Muscle layer of colon (tissue), 2 donors: ENCODE measurements around the gene TDRD10.

Experiments used
- H3K27ac ChIP-seq: one replicate; pipeline ENCODE4 v1.7.0; 2013; ENCODE audit warnings: low read depth, mild to moderate bottlenecking, low read length, moderate library complexity
- H3K27me3 ChIP-seq, 2 donors: one replicate each; pipeline ENCODE4 v1.7.0; 2013; ENCODE audit warnings: low read length in 2 of 2, mild to moderate bottlenecking in 2 of 2; ENCODE audit not compliant: insufficient read depth in 2 of 2, control insufficient read depth in 1 of 2
- H3K36me3 ChIP-seq: one replicate; pipeline ENCODE4 v1.7.0; 2013; ENCODE audit warnings: mild to moderate bottlenecking, low read length; ENCODE audit not compliant: insufficient read depth
- H3K4me1 ChIP-seq: one replicate; pipeline ENCODE4 v1.7.0; 2013; ENCODE audit warnings: mild to moderate bottlenecking, low read length; ENCODE audit not compliant: insufficient read depth
- H3K4me3 ChIP-seq, 2 donors: one replicate each; pipeline ENCODE4 v1.7.0; 2013; ENCODE audit warnings: low read length in 2 of 2, low read depth in 1 of 2, mild to moderate bottlenecking in 1 of 2, moderate library complexity in 1 of 2
- H3K9ac ChIP-seq: one replicate; pipeline ENCODE4 v1.7.0; 2013; ENCODE audit warnings: low read length
- H3K9me3 ChIP-seq: one replicate; pipeline ENCODE4 v1.7.0; 2013; ENCODE audit warnings: mild to moderate bottlenecking, low read length
- donor health status: abdominal sarcoma.
- donor health status: Adenocarcinoma of cecum.

TDRD10 gene

GRCh38 chr1:154466921-154467417, 35.0 kb upstream of the TDRD10 start:
- no peak overlapping the region for H3K9ac ChIP-seq
- H3K36me3 ChIP-seq = peaks cover 47% of the 10 kb centered on the region
- H3K9me3 ChIP-seq = no peaks in the 10 kb centered on the region
- peaks cover 20% of the 10 kb centered on the region for H3K4me1 ChIP-seq
- H3K4me3 ChIP-seq = no peak overlapping the region
- no peaks in the 10 kb centered on the region for H3K27me3 ChIP-seq
- H3K27ac ChIP-seq = no peak overlapping the region

- H3K4me1 ChIP-seq = peaks cover 20% of the 10 kb centered on the region
- H3K9me3 ChIP-seq = no peaks in the 10 kb centered on the region
- no peak overlapping the region for H3K9ac ChIP-seq
- H3K27ac ChIP-seq = no peak overlapping the region
- H3K36me3 ChIP-seq = peaks cover 47% of the 10 kb centered on the region
- H3K4me3 ChIP-seq = no peak overlapping the region
- H3K27me3 ChIP-seq = no peaks in the 10 kb centered on the region
These were observed 34.5 kb upstream of the TDRD10 start for GRCh38 chr1:154467434-154468102.

- Histone ChIP-seq H3K9ac (no peak overlapping the region), H3K27ac (no peak overlapping the region), H3K4me3 (no peak overlapping the region), H3K4me1 (peaks cover 14% of the 10 kb centered on the region), H3K9me3 (no peaks in the 10 kb centered on the region), H3K27me3 (no peaks in the 10 kb centered on the region), H3K36me3 (peaks cover 41% of the 10 kb centered on the region)
These were observed 33.3 kb upstream of the TDRD10 start for GRCh38 chr1:154468535-154469250.

GRCh38 chr1:154469844-154470560, 32.0 kb upstream of the TDRD10 start:
- Histone ChIP-seq H3K4me1 (peaks cover 14% of the 10 kb centered on the region), H3K9ac (no peak overlapping the region), H3K4me3 (no peak overlapping the region), H3K36me3 (peaks cover 32% of the 10 kb centered on the region), H3K9me3 (no peaks in the 10 kb centered on the region), H3K27ac (no peak overlapping the region), H3K27me3 (no peaks in the 10 kb centered on the region)

- Histone ChIP-seq H3K9ac (no peak overlapping the region), H3K27me3 (no peaks in the 10 kb centered on the region), H3K9me3 (no peaks in the 10 kb centered on the region), H3K4me3 (no peak overlapping the region), H3K36me3 (peaks cover 19% of the 10 kb centered on the region), H3K4me1 (peaks cover 14% of the 10 kb centered on the region), H3K27ac (no peak overlapping the region)
These were observed 30.7 kb upstream of the TDRD10 start for GRCh38 chr1:154471304-154471703.

- H3K9me3 ChIP-seq = no peaks in the 10 kb centered on the region
- H3K27me3 ChIP-seq = no peaks in the 10 kb centered on the region
- no peak overlapping the region for H3K27ac ChIP-seq
- no peak overlapping the region for H3K4me3 ChIP-seq
- peaks cover 1% of the 10 kb centered on the region for H3K4me1 ChIP-seq
- H3K36me3 ChIP-seq = peaks cover 4% of the 10 kb centered on the region
- no peak overlapping the region for H3K9ac ChIP-seq
These were observed 27.2 kb upstream of the TDRD10 start for GRCh38 chr1:154474802-154475201.

GRCh38 chr1:154476791-154477190, 25.2 kb upstream of the TDRD10 start:
- H3K9ac ChIP-seq = no peak overlapping the region

GRCh38 chr1:154478013-154478412, 24.0 kb upstream of the TDRD10 start:
- Histone ChIP-seq H3K27ac (no peak overlapping the region), H3K9ac (no peak overlapping the region), H3K4me3 (no peak overlapping the region), H3K9me3 (no peaks in the 10 kb centered on the region), H3K36me3 (no peaks in the 10 kb centered on the region), H3K4me1 (no peaks in the 10 kb centered on the region), H3K27me3 (no peaks in the 10 kb centered on the region)

More at GRCh38 chr1:154476791-154477190, 25.2 kb upstream of the TDRD10 start:
- H3K4me3 ChIP-seq = no peak overlapping the region
- H3K36me3 ChIP-seq = no peaks in the 10 kb centered on the region
- no peaks in the 10 kb centered on the region for H3K27me3 ChIP-seq
- H3K4me1 ChIP-seq = no peaks in the 10 kb centered on the region
- H3K9me3 ChIP-seq = no peaks in the 10 kb centered on the region
- H3K27ac ChIP-seq = no peak overlapping the region

GRCh38 chr1:154478639-154479038, 23.4 kb upstream of the TDRD10 start:
- Histone ChIP-seq H3K9me3 (no peaks in the 10 kb centered on the region), H3K36me3 (no peaks in the 10 kb centered on the region), H3K27ac (no peak overlapping the region), H3K9ac (no peak overlapping the region), H3K4me1 (no peaks in the 10 kb centered on the region), H3K27me3 (no peaks in the 10 kb centered on the region), H3K4me3 (no peak overlapping the region)

GRCh38 chr1:154479764-154480421, 22.1 kb upstream of the TDRD10 start:
- H3K27ac ChIP-seq = no peak overlapping the region

GRCh38 chr1:154481053-154481452, 21.0 kb upstream of the TDRD10 start:
- no peak overlapping the region for H3K9ac ChIP-seq
- H3K9me3 ChIP-seq = no peaks in the 10 kb centered on the region
- no peaks in the 10 kb centered on the region for H3K4me1 ChIP-seq
- H3K27me3 ChIP-seq = no peaks in the 10 kb centered on the region
- H3K27ac ChIP-seq = peak overlapping the region; percentile 9
- no peaks in the 10 kb centered on the region for H3K36me3 ChIP-seq
- no peak overlapping the region for H3K4me3 ChIP-seq

More at GRCh38 chr1:154479764-154480421, 22.1 kb upstream of the TDRD10 start:
- no peak overlapping the region for H3K9ac ChIP-seq
- no peaks in the 10 kb centered on the region for H3K4me1 ChIP-seq
- H3K4me3 ChIP-seq = no peak overlapping the region
- no peaks in the 10 kb centered on the region for H3K9me3 ChIP-seq
- no peaks in the 10 kb centered on the region for H3K36me3 ChIP-seq
- no peaks in the 10 kb centered on the region for H3K27me3 ChIP-seq
